Activated CD4-positive, alpha-beta T cell treated with anti-CD3 and anti-CD28 coated beads for 48 hours (primary cell): ENCODE measurements around the gene SPINK5.

Experiments
- DNase-seq: peaks from one replicate; pipeline ENCODE4 v3.0.0-alpha.2; 2020

SPINK5 gene

GRCh38 chr5:148104226-148104625, 40.4 kb downstream of the SPINK5 start:
- DNase-seq, result no peak

- DNase-seq, result no peak
Observed at GRCh38 chr5:148107608-148108007, 43.8 kb downstream of the SPINK5 start.

GRCh38 chr5:148113243-148113642, 49.5 kb downstream of the SPINK5 start:
- no peak for DNase-seq

DNA sequence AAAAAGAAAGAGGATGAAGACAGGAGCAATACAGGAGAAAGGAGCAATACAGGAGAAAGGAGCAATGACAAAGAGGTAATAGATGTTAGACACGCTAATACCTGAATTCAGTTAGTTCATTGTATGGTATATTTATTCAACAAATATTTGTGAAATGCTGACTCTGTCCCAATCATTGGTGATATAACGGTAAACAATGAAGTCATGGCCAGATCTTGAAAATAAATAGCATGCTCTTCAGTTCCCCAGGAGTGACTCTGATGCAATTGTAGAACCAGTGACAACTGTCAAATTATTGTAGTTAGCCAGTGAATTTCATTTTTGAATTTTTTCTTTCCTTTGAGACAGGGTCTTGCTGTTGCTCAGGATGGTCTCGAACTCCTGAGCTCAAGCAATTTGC, 56.5 kb downstream of the SPINK5 start:
- DNase-seq, result no peak

DNA sequence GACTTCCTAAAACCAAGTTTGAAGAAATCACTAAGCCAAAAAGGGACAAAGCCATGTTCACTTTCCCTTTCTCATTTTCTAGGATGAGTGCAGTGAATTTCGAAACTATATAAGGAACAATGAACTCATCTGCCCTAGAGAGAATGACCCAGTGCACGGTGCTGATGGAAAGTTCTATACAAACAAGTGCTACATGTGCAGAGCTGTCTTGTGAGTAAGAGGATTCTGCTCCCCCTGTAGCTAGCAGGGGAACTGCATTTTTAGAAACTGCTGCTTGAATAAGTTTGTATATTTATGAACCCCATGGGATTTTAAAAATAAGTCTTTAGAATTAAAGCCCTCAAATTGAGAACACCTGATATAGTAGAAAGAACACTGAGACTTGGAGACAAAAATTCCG, 61.9 kb downstream of the SPINK5 start:
- no peak for DNase-seq

- DNase-seq, result no peak
Observed at GRCh38 chr5:148135091-148136048, 71.6 kb downstream of the SPINK5 start.

- no peak for DNase-seq
Observed at GRCh38 chr5:148140846-148141245, 77.1 kb downstream of the SPINK5 start.

DNA sequence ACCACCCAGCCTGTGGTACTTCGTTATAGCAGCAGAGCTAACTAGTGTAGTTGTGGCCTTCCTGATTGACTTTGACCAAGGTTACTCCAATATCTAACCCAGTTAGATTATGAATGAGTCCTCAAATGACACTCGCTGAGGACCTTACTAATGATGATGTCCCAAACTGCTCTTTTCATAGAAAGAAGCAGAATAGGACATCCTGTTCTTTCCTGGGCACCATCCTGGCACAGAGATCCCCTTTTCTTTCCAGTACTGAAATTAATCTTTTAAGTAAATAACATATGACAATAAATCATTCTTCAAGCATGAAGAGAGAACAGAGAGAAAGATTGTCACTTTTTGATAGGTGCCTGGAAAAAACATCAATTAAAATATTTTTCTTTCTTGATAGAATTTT, 77.9 kb downstream of the SPINK5 start:
- no peak for DNase-seq

GRCh38 chr5:148145916-148146315, 82.1 kb downstream of the SPINK5 start:
- DNase-seq, result no peak

DNA sequence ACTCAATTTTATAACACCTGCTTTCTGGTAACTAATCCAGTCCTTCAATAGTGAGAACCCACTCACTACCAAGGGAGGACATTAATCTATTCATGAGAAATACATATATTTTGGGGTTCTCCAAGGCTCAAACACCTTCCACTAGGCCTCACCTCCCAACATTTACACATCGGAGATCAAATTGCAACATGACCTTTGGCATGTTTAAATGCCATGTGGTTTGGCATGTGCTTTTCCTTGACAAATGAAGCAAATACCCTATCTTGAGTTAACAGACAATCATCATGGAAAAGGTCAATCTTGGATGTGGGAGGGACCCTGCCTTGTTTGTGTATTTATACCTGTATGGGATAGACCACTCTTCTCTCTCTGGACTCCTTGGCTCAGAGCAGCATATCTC, 82.7 kb downstream of the SPINK5 start:
- DNase-seq, result no peak

DNA sequence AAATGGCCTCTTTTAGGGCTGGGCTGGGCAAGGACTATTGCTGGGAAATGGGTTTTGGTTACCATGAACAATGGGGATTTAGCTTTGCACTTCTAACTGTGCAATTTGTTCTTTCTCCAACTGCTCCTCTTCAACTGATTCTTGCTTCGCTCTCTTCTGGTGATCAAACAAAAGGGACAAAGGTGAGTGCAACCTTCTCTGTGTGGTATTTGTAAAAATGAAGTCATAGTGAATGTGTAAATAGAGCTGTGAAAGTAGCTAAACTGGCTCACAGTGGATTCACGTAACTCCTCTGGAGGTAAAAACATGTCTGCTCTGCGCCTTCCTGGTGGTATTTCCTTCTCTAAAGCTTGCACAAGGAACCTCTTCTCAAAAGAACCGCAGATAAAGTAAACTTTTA, 83.6 kb downstream of the SPINK5 start:
- DNase-seq, result no peak

- DNase-seq, result no peak
Observed at GRCh38 chr5:148151872-148152271, 88.1 kb downstream of the SPINK5 start.

GRCh38 chr5:148152781-148153180, 89.0 kb downstream of the SPINK5 start:
- DNase-seq, result no peak

DNA sequence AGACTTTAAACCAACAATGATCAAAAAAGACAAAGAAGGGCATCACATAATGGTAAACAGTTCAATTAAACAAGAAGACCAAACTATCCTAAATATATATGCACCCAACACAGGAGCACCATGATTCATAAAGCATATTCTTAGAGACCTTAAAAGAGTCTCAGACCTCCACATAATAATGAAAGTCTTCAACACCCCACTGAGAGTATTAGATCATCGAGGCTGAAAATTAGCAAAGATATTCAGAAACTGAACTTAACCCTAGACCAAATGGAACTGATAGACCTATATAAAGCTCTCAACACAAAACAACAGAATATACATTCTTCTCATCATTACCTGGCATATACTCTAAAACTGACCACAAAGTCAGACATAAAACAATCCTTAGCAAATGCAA, 92.8 kb downstream of the SPINK5 start:
- DNase-seq, result no peak

- DNase-seq, result no peak
Observed at GRCh38 chr5:148162038-148162437, 98.3 kb downstream of the SPINK5 start.

DNA sequence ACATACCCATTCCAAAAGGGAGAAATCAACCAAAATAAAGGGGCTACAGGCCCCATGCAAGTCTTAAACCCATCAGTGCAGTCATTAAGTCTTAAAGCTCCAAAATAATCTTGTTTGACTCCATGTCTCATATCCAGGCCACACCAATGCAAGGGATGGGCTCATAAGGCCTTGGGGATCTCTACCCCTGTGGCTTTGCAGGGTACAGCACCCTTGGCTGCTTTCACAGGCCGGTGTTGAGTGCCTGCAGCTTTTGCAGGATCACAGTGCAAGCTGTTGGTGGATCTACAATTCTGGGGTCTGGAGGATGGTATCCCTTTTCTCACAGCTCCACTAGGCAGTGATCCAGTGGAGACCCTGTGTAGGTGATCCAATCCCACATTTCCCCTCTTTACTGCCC, 99.6 kb downstream of the SPINK5 start:
- no peak for DNase-seq

DNA sequence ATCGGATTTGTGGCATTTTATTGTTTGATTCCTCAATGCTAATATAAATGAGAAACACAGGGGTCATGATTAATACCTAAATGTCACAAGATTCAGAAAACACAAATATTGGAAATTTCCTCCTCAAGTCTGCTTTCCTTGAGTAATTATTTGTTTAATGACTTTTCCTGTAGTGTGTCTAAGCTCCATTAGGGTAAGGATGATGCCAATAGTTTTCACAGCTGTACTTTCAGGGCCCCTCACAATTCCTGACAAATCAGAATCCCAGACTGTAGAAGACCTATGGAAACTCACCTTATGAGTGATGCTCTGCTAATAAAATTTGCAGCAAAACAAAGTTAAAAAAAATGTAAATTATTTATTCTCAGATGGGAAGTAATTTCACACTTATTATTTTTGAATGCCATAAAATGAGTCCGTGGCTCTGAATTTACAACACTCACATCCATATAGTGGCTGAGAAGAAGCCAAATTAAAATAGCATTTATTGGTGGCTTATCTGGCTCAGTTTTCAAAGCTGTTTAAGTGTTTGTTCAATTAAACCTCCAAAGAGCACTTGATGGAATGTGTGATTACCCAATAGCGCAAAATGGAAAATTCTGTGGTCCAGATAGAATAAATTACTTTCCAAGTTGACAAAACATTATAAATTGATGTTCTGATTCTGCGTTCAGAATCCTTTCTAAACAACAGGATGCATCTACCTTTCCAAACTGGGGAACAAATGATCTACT, 102.9 kb downstream of the SPINK5 start:
- no peak for DNase-seq

DNA sequence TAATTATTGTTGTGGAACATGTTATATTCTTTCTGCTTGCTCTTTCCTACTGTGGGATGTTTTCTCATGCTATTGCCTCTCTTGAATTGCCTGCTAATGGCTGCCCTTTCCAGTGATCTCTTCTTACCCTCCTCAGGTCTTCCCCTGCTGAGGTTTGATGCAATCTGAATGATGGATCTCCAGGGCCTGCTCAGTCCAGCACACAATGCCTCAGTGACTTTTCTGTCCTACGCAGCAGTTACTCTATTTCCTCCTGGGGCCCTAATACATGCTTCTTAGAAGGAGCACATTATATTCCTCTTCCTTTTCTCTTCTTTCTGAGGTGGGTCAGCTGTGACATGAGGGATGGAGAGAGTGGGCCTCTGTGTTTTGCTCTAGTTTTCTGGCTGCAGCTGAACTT, 104.5 kb downstream of the SPINK5 start, which contains the start of gene SPINK14:
Gene SPINK14 (plus strand): TSS at position 301 of the 400 bp plus-strand sequence. CDS start 1,187 bp downstream, outside the sequence.
- DNase-seq, result no peak

DNA sequence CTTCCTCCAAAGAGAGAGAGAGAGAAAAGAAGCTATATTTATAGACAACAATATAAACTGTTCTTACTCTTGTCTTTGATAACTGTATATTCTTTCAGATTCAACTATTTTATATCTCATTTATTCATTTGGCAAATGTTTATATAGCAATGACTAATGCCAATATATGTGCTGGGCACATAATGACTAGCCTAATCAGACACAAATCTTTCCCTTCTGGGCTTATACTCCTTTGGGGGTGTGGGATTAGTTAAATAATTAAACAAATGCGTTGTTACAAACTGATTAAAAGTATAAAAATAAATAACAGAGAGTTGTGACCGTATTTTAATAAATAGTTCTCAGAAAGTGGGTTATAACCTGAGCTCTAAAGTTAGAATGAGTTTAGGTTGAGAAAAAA, 108.6 kb downstream of the SPINK5 start:
- no peak for DNase-seq

DNA sequence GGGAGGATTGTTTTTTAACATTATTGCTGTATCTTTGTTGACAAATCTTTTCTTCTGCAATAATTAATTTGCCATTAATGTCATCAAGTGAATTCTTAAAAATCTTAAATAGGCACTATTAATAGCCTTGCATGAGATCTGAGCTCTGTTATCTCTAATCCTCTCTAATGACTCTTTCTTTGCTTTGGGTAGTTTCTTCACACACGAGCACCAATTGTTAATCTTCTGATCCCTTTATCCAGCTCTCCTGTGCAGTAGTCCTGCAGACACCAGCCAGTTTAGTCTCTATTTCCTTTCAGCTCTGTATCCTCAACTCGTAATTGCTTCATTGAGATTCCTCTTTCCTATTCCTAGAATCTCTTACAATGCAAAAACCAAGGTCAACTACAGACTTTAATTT, 112.7 kb downstream of the SPINK5 start:
- no peak for DNase-seq

DNA sequence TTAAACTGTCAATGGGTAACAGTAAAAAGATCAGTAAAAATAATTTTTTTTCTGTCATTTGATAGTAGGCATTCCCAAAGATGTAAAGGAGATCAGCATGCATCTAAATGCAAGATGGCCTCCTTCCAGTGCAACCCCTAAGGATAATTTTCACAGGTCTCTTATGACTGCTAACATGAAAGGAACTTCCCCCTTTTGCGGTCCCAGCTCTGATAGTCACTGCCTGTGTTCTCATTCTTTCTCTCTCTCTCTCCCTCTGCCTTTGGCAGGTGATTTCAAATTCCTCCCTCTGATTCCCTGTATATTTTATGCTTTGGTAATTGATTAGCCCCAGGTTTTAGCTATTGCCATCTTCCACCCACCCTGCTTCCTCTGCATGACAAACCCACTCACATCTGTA, 113.4 kb downstream of the SPINK5 start:
- no peak for DNase-seq

DNA sequence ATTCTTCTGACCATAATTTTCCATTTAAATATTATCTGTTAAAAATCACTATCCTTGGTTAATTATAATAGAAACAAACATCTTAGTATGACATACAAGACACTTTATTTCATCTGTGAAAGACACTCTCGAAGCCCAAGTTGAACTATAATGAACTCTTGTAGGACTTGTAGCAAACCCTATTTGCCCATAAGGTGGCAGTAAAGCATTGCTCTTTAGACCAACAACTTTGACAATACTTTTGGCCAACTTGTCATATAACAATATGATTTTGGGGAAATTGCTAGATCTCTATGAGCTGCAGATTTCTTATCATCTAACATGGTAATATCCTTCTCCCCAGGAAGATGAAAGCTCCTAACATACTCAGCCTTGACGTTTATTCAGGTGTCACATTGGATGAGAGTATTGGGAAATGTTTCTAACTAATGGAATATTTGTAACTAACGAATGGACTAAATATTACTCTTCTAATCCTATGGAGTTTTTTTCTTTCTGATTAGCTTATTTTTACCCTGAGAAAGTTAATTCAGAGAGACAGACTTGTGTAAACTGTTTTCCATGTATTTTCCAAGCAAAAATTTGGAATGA, 115.5 kb downstream of the SPINK5 start:
- no peak for DNase-seq

DNA sequence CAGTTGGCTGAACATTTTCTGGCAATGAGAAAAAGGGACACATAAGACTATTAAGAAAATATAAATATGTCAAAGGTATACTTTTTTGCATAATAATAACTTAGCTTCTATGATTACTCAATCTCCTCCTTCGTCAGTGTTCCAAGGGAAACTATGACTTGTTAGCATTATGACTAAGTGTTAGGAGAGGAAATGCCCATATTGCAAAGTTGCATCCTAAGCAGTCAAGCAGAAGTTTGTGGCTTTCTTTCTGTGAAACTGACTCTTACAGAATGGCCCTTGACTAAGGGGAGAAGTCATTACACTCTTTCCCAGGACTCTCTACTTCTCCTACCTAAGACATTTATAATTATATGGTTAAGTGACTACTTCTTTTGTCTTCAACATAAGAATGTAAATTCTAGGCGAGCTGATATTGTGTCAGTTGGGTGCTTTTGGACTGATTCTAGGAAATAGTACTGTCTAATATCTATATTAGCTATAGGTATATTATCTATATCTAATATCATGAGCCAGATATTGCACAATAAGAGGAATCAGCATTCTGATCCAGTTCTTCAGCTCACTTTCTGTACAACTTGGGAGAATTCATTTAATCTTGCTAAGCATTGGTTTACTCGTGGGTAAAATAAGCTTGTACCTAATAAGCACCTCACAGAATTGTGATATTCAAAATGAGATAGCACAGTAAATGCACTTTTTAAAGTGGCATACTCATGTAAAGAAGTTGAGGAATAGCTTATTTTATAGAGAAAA, 122.6 kb downstream of the SPINK5 start:
- no peak for DNase-seq
